ENCODE data around the gene BTN2A1.

- TF ChIP-seq POLR2AphosphoS5 (IDR thresholded peaks at IDR 0.05; ENCODE audit: borderline replicate concordance, low read depth, low read length) (peak; percentile 94), EZH2 (IDR thresholded peaks at IDR 0.05) (no peak), FOXP2 (optimal IDR thresholded peaks at IDR 0.05; ENCODE audit: control extremely low read depth, extremely low read length, insufficient read depth) (no peak)
Observed at GRCh38 chr6:26473758-26474438, 16.1 kb downstream of the BTN2A1 start.
